ENCODE measurements around the gene DICER1. TPM values are rescaled to one million over a fixed set of nuclear protein-coding genes. Genes with fewer than 3 reads are reported as not detected.

Gene DICER1
- total RNA-seq, 4 donors from 2014 or later, result 43.9 to 72.2 (median 58.4) TPM

- Histone ChIP-seq H3K9me3 (no peaks in the 10 kb centered on the region), H3K36me3 (peaks cover 0 to 29% (median 10%) of the 10 kb centered on the region in 4 donors), H3K27me3 (no peaks in the 10 kb centered on the region), H3K4me1 (peaks cover 0 to 2% (median 0%) of the 10 kb centered on the region in 4 donors), H3K4me3 (no peak overlapping the region), H3K27ac (replicated peaks in 1 of 4) (no peak overlapping the region)
- TF ChIP-seq POLR2AphosphoS5 (IDR thresholded peaks at IDR 0.05), result no peak
- TF ChIP-seq EP300 (IDR thresholded peaks at IDR 0.05), result no peak
- no peak for TF ChIP-seq CTCF (IDR thresholded peaks at IDR 0.05)
- no peak for TF ChIP-seq POLR2A (IDR thresholded peaks at IDR 0.05; ENCODE audit: low read depth)
- intact Hi-C loops (cut with DNase I), result no loop called here
- whole genome bisulfite sequencing, result 68% methylated on average over 8 of the region's 8 CpGs
- DNase-seq (ENCODE audit: extremely low spot score), result no peak
Measured at GRCh38 chr14:95199298-95199983, 42.1 kb upstream of the DICER1 start.

- H3K4me1 ChIP-seq, result peaks cover 0 to 2% (median 0%) of the 10 kb centered on the region in 4 donors
- no peaks in the 10 kb centered on the region for H3K9me3 ChIP-seq
- peaks cover 0 to 18% (median 5%) of the 10 kb centered on the region in 4 donors for H3K36me3 ChIP-seq
- intact Hi-C loops (cut with DNase I), result no loop called here
- no peak overlapping the region for H3K4me3 ChIP-seq
- no peak for DNase-seq (ENCODE audit: extremely low spot score)
- no peak overlapping the region for H3K27ac ChIP-seq (replicated peaks in 1 of 4)
- no peaks in the 10 kb centered on the region for H3K27me3 ChIP-seq
- 95% methylated on average over 8 of the region's 9 CpGs for WGBS
- TF ChIP-seq EP300 (IDR thresholded peaks at IDR 0.05) (no peak), POLR2A (IDR thresholded peaks at IDR 0.05; ENCODE audit: low read depth) (no peak), POLR2AphosphoS5 (IDR thresholded peaks at IDR 0.05) (no peak), CTCF (IDR thresholded peaks at IDR 0.05) (no peak)
Measured at GRCh38 chr14:95198320-95198719, 41.0 kb upstream of the DICER1 start.

- TF ChIP-seq POLR2A (IDR thresholded peaks at IDR 0.05; ENCODE audit: low read depth) (no peak), EP300 (IDR thresholded peaks at IDR 0.05) (no peak), CTCF (IDR thresholded peaks at IDR 0.05) (no peak), POLR2AphosphoS5 (IDR thresholded peaks at IDR 0.05) (no peak)
Measured at GRCh38 chr14:95197551-95197950, 40.2 kb upstream of the DICER1 start.

GRCh38 chr14:95196826-95197545 lies 39.7 kb upstream of the DICER1 start:
- Histone ChIP-seq H3K27me3 (no peaks in the 10 kb centered on the region), H3K9me3 (no peaks in the 10 kb centered on the region), H3K27ac (replicated peaks in 1 of 4) (no peak overlapping the region), H3K36me3 (peaks cover 0 to 6% (median under 1%) of the 10 kb centered on the region in 4 donors), H3K4me3 (no peak overlapping the region), H3K4me1 (peaks cover 0 to 2% (median 0%) of the 10 kb centered on the region in 4 donors)
- 91% methylated on average over 2 of the region's 2 CpGs for WGBS
- intact Hi-C loops (cut with DNase I), result no loop called here
- no peak for DNase-seq (ENCODE audit: extremely low spot score)
- TF ChIP-seq EP300 (IDR thresholded peaks at IDR 0.05) (no peak), CTCF (IDR thresholded peaks at IDR 0.05) (no peak)

More at GRCh38 chr14:95197551-95197950, 40.2 kb upstream of the DICER1 start:
- DNase-seq (ENCODE audit: extremely low spot score), result no peak
- intact Hi-C loops (cut with DNase I), result no loop called here
- Histone ChIP-seq H3K36me3 (peaks cover 0 to 12% (median 3%) of the 10 kb centered on the region in 4 donors), H3K4me3 (no peak overlapping the region), H3K9me3 (no peaks in the 10 kb centered on the region), H3K4me1 (peaks cover 0 to 2% (median 0%) of the 10 kb centered on the region in 4 donors), H3K27me3 (no peaks in the 10 kb centered on the region), H3K27ac (replicated peaks in 1 of 4) (no peak overlapping the region)
- 92% methylated on average over 8 of the region's 8 CpGs for WGBS

All from esophagus muscularis mucosa (tissue), 4 donors.